Measurements from ENCODE around the gene SSTR3.

SSTR3 gene

DNA sequence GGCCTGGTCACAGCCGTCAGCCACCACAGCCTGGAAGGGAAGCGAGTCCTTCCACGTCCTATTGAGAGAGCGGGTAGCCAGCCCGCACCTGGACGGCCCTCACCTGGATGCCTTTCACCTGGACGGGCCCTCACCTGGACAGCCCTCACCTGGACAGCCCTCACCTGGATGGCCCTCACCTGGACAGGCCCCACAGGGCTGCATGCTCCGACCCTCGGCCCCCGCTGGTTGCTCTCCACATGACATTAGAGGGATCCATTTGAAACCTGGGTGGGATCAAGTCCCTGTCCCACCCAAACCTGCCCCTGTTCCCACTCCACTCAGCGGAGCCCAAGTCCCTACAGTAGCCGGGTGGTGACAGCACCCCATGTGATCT, 27.9 kb downstream of the SSTR3 start:
- Histone ChIP-seq H3F3A (ENCODE audit: insufficient read depth, low read length) (0 out of 2 replicates have a peak, but pooled peaks cover 7% of the 10 kb centered on the region), H3K9me2 (replicated peaks; ENCODE audit: insufficient read depth, low read length) (no peaks in the 10 kb centered on the region), H3K4me3 (ENCODE audit: low read length) (no peak overlapping the region), H3K36me3 (replicated peaks; ENCODE audit: insufficient read depth, low read length) (no peaks in the 10 kb centered on the region), H2AFZ (ENCODE audit: low read length) (no peak overlapping the region), H3K27me3 (replicated peaks; ENCODE audit: insufficient read depth, low read length) (no peaks in the 10 kb centered on the region), H3K27ac (ENCODE audit: low read length) (no peak overlapping the region), H3K79me2 (ENCODE audit: low read length) (no peaks in the 10 kb centered on the region), H3K4me1 (ENCODE audit: low read length) (peaks cover 8% of the 10 kb centered on the region; the same call in 1 of the 2 replicates), H3K9ac (ENCODE audit: low read length) (no peak overlapping the region), H3K4me2 (ENCODE audit: low read depth, low read length) (no peak overlapping the region), H4K20me1 (ENCODE audit: insufficient read depth, low read length) (no peaks in the 10 kb centered on the region), H3K9me3 (replicated peaks; ENCODE audit: insufficient read depth, low read length) (no peaks in the 10 kb centered on the region)
- TF ChIP-seq, protein P1, sequence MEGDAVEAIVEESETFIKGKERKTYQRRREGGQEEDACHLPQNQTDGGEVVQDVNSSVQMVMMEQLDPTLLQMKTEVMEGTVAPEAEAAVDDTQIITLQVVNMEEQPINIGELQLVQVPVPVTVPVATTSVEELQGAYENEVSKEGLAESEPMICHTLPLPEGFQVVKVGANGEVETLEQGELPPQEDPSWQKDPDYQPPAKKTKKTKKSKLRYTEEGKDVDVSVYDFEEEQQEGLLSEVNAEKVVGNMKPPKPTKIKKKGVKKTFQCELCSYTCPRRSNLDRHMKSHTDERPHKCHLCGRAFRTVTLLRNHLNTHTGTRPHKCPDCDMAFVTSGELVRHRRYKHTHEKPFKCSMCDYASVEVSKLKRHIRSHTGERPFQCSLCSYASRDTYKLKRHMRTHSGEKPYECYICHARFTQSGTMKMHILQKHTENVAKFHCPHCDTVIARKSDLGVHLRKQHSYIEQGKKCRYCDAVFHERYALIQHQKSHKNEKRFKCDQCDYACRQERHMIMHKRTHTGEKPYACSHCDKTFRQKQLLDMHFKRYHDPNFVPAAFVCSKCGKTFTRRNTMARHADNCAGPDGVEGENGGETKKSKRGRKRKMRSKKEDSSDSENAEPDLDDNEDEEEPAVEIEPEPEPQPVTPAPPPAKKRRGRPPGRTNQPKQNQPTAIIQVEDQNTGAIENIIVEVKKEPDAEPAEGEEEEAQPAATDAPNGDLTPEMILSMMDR (IDR thresholded peaks at IDR 0.05; ENCODE audit: low read length), result no peak
- TF ChIP-seq EZH2 (optimal IDR thresholded peaks at IDR 0.05; ENCODE audit: low read depth, low read length) (no peak), EZH2phosphoT487 (IDR thresholded peaks at IDR 0.05; ENCODE audit: low read length) (no peak)
- DNase-seq, result no peak

DNA sequence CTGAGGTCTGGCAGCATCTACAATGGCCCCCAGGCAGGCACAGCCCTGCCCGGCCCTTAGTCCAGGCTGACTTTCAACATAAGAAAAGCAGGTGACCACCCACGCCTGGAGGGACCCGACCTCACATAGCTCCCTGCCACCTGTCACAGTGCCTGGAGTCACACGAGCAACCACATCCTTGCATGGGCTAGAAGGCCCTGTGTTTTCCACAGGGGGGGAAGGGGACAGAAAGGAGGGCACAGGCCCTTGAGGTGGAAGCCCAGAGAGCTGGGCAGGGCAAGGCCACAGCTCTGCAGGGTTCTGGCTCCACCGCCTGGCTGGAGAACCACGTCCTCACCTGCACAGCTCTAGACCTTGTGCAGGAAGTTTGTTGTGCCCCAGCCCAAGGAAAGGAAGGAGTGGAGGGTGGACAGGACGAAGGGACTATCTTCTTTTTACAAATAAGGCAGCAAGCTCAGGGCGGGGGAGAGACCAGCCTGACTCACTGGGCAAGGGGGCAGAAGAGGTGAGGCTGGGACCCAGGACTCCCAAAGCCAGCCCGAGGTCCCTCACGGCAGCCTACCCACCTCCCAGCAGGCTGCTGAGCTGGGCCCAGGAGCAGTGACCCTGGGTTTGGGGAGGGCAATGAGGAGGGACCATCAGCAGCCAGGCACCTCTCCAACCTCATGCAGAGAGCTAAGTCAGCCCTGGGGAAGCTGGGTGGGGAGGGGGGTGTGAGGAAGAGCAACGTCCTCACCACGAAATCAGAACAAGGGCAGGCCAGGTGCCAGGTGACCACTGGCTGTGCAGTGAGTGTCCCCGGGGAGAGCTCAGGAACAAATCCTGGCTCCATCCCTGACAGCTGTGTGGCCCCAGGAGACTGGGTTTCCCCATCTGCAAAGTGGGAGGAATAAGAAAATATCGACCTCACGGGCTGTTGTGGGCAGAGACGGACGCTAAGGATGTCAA, 28.6 kb downstream of the SSTR3 start:
- no peaks in the 10 kb centered on the region for H3K9me3 ChIP-seq (replicated peaks; ENCODE audit: insufficient read depth, low read length)
- no peak overlapping the region for H3K4me2 ChIP-seq (ENCODE audit: low read depth, low read length)
- no peak overlapping the region for H3K4me3 ChIP-seq (ENCODE audit: low read length)
- no peaks in the 10 kb centered on the region for H3K36me3 ChIP-seq (replicated peaks; ENCODE audit: insufficient read depth, low read length)
- no peaks in the 10 kb centered on the region for H3K79me2 ChIP-seq (ENCODE audit: low read length)
- no peaks in the 10 kb centered on the region for H3K9me2 ChIP-seq (replicated peaks; ENCODE audit: insufficient read depth, low read length)
- 0 out of 2 replicates have a peak, but pooled peaks cover 7% of the 10 kb centered on the region for H3F3A ChIP-seq (ENCODE audit: insufficient read depth, low read length)
- no peak for TF ChIP-seq EZH2 (optimal IDR thresholded peaks at IDR 0.05; ENCODE audit: low read depth, low read length)
- no peak for TF ChIP-seq EZH2phosphoT487 (IDR thresholded peaks at IDR 0.05; ENCODE audit: low read length)
- TF ChIP-seq, protein P1 (IDR thresholded peaks at IDR 0.05; ENCODE audit: low read length), result no peak
- H3K9ac ChIP-seq (ENCODE audit: low read length), result no peak overlapping the region
- H2AFZ ChIP-seq (ENCODE audit: low read length), result no peak overlapping the region
- H3K4me1 ChIP-seq (ENCODE audit: low read length), result peaks cover 8% of the 10 kb centered on the region; the same call in 1 of the 2 replicates
- H3K27me3 ChIP-seq (replicated peaks; ENCODE audit: insufficient read depth, low read length), result peaks cover 4% of the 10 kb centered on the region; the same call in 1 of the 2 replicates
- no peaks in the 10 kb centered on the region for H4K20me1 ChIP-seq (ENCODE audit: insufficient read depth, low read length)
- no peak for DNase-seq
- no peak overlapping the region for H3K27ac ChIP-seq (ENCODE audit: low read length)

DNA sequence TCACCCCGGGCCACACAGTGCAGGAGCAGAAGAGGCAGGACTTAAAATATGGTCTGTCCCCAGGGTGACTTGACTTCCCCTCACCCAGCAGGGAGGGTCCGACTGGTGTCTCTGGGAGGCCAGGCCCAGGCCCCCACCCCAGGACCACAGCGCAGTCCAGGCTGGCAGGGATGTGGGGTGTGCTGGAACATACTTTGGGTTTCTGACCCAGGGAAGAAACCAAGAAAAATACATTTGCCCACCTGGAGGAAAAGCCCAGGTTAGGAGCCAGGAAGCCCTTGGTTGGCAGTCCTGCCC, 29.4 kb downstream of the SSTR3 start:
- Histone ChIP-seq H3K4me2 (ENCODE audit: low read depth, low read length) (no peak overlapping the region), H3K27ac (ENCODE audit: low read length) (no peak overlapping the region), H3K36me3 (replicated peaks; ENCODE audit: insufficient read depth, low read length) (no peaks in the 10 kb centered on the region), H3K27me3 (replicated peaks; ENCODE audit: insufficient read depth, low read length) (peaks cover 12% of the 10 kb centered on the region; the same call in 1 of the 2 replicates), H2AFZ (ENCODE audit: low read length) (no peak overlapping the region), H3F3A (ENCODE audit: insufficient read depth, low read length) (0 out of 2 replicates have a peak, but pooled peaks cover 7% of the 10 kb centered on the region), H3K9ac (ENCODE audit: low read length) (no peak overlapping the region), H3K79me2 (ENCODE audit: low read length) (no peaks in the 10 kb centered on the region), H3K4me1 (ENCODE audit: low read length) (peaks cover 8% of the 10 kb centered on the region; the same call in 1 of the 2 replicates), H3K4me3 (ENCODE audit: low read length) (no peak overlapping the region), H3K9me2 (replicated peaks; ENCODE audit: insufficient read depth, low read length) (no peaks in the 10 kb centered on the region), H3K9me3 (replicated peaks; ENCODE audit: insufficient read depth, low read length) (no peaks in the 10 kb centered on the region), H4K20me1 (ENCODE audit: insufficient read depth, low read length) (no peaks in the 10 kb centered on the region)
- no peak for DNase-seq
- no peak for TF ChIP-seq EZH2phosphoT487 (IDR thresholded peaks at IDR 0.05; ENCODE audit: low read length)
- TF ChIP-seq, protein P1 (IDR thresholded peaks at IDR 0.05; ENCODE audit: low read length), result no peak
- no peak for TF ChIP-seq EZH2 (optimal IDR thresholded peaks at IDR 0.05; ENCODE audit: low read depth, low read length)

All from MM.1S (cell line).